SU-DHL-6 (cell line): ENCODE measurements around the gene TCF19.

Experiments used
- EZH2phosphoT487 ChIP-seq: fragments of 200-600 bp; sonication (generic), shearing (Covaris generic); conservative IDR thresholded peaks from 2 replicates; pipeline ENCODE4 v1.6.1; 2018; ENCODE audit warnings: mild to moderate bottlenecking, antibody characterized with exemption, low read length, moderate library complexity, mixed read lengths
- TF ChIP-seq, protein P1 (sequence below): fragments of 200-600 bp; sonication (generic); IDR thresholded peaks from one replicate; pipeline ENCODE4 v1.5.1; 2017; ENCODE audit warnings: antibody characterized with exemption, mild to moderate bottlenecking, low read length, moderate library complexity; ENCODE audit not compliant: insufficient read depth, poor library complexity, severe bottlenecking

GRCh38 chr6:31113861-31114540 lies 44.4 kb upstream of the TCF19 start:
- no peak for TF ChIP-seq EZH2phosphoT487
- TF ChIP-seq, protein P1, sequence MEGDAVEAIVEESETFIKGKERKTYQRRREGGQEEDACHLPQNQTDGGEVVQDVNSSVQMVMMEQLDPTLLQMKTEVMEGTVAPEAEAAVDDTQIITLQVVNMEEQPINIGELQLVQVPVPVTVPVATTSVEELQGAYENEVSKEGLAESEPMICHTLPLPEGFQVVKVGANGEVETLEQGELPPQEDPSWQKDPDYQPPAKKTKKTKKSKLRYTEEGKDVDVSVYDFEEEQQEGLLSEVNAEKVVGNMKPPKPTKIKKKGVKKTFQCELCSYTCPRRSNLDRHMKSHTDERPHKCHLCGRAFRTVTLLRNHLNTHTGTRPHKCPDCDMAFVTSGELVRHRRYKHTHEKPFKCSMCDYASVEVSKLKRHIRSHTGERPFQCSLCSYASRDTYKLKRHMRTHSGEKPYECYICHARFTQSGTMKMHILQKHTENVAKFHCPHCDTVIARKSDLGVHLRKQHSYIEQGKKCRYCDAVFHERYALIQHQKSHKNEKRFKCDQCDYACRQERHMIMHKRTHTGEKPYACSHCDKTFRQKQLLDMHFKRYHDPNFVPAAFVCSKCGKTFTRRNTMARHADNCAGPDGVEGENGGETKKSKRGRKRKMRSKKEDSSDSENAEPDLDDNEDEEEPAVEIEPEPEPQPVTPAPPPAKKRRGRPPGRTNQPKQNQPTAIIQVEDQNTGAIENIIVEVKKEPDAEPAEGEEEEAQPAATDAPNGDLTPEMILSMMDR, result no peak
